HG02642 (cell line): ENCODE measurements around the gene WRNIP1.

Source experiments
- ATAC-seq: cut with Tn5 transposase; IDR thresholded peaks from one replicate; pipeline ENCODE4 v1.9.1; 2021; ENCODE audit warnings: mild to moderate bottlenecking; ENCODE audit not compliant: unreplicated experiment, poor library complexity

The WRNIP1 gene

GRCh38 chr6:2782356-2782708 lies 17.1 kb downstream of the WRNIP1 start:
- ATAC-seq, result no peak

GRCh38 chr6:2782825-2783187 lies 17.6 kb downstream of the WRNIP1 start:
- ATAC-seq, result no peak

- no peak for ATAC-seq
Observed at GRCh38 chr6:2783188-2783963, 18.2 kb downstream of the WRNIP1 start.

- no peak for ATAC-seq
Observed at GRCh38 chr6:2784061-2784460, 18.9 kb downstream of the WRNIP1 start.

GRCh38 chr6:2784930-2785329 lies 19.7 kb downstream of the WRNIP1 start:
- no peak for ATAC-seq

- ATAC-seq, result no peak
Observed at GRCh38 chr6:2786269-2786668, 21.1 kb downstream of the WRNIP1 start.

GRCh38 chr6:2790588-2791449 lies 25.6 kb downstream of the WRNIP1 start:
- ATAC-seq, result peak; percentile 59

- no peak for ATAC-seq
Observed at GRCh38 chr6:2791450-2791974, 26.3 kb downstream of the WRNIP1 start.

- no peak for ATAC-seq
Observed at GRCh38 chr6:2792330-2793110, 27.3 kb downstream of the WRNIP1 start.

GRCh38 chr6:2793534-2794151 lies 28.4 kb downstream of the WRNIP1 start:
- no peak for ATAC-seq

GRCh38 chr6:2794171-2794730 lies 29.1 kb downstream of the WRNIP1 start:
- ATAC-seq, result no peak

- ATAC-seq, result no peak
Observed at GRCh38 chr6:2795162-2795561, 30.0 kb downstream of the WRNIP1 start.

GRCh38 chr6:2795956-2796355 lies 30.8 kb downstream of the WRNIP1 start:
- ATAC-seq, result no peak

- no peak for ATAC-seq
Observed at GRCh38 chr6:2796861-2797260, 31.7 kb downstream of the WRNIP1 start.

GRCh38 chr6:2797564-2798031 lies 32.4 kb downstream of the WRNIP1 start:
- no peak for ATAC-seq

- ATAC-seq, result no peak
Observed at GRCh38 chr6:2798586-2799134, 33.5 kb downstream of the WRNIP1 start.

- ATAC-seq, result no peak
Observed at GRCh38 chr6:2799936-2800527, 34.8 kb downstream of the WRNIP1 start.

GRCh38 chr6:2800552-2801316 lies 35.5 kb downstream of the WRNIP1 start:
- ATAC-seq, result no peak
